Sciatic nerve (tissue), 2 donors: Measurements from ENCODE around the gene TERT. TPM values are rescaled to one million over a fixed set of nuclear protein-coding genes. Genes with fewer than 3 reads are reported as not detected.
"Not testable (repeated sequence)": the region's sequence is repeated elsewhere in the genome, so short reads cannot be mapped to it uniquely, and the experiment has no call there.

Experiments used
- ATAC-seq: fragments of 200-7000 bp; cut with Tn5 transposase; one replicate; pipeline ENCODE4 v1.9.1; 2020; ENCODE audit warnings: mild to moderate bottlenecking, moderate library complexity
- DNase-seq: peaks from one replicate; pipeline ENCODE4 v3.0.0-alpha.2; 2020; ENCODE audit warnings: low spot score
- intact Hi-C: fragments of 100-400 bp; cut with DNase I; formaldehyde crosslinking; loops from one replicate; pipeline ENCODE4 v1.14.2; 2022
- total RNA-seq: library from RNA; stranded (reverse); fragmentation: NEBNext Ultra II Directional; extraction: Animal tissue kit (Norgen Biotek cat#: 25700); gene quantifications from one replicate; pipeline ENCODE4 v1.2.1, GENCODE V29; 2021
- donor health status: DM: no; HTN: no; CAD: no.
- donor health status: DM: no; HTN: no; CAD: no.

The TERT gene
- total RNA-seq: 0.85 TPM

- DNase-seq: peak; percentile 49
- intact Hi-C loops: no loop called here
- ATAC-seq: no peak
These were observed at the start of gene TERT for GRCh38 chr5:1294835-1295649. Gene TERT, minus strand, starts transcription at chr5:1295068. Its CDS starts 79 bp downstream, at chr5:1294989.

DNA sequence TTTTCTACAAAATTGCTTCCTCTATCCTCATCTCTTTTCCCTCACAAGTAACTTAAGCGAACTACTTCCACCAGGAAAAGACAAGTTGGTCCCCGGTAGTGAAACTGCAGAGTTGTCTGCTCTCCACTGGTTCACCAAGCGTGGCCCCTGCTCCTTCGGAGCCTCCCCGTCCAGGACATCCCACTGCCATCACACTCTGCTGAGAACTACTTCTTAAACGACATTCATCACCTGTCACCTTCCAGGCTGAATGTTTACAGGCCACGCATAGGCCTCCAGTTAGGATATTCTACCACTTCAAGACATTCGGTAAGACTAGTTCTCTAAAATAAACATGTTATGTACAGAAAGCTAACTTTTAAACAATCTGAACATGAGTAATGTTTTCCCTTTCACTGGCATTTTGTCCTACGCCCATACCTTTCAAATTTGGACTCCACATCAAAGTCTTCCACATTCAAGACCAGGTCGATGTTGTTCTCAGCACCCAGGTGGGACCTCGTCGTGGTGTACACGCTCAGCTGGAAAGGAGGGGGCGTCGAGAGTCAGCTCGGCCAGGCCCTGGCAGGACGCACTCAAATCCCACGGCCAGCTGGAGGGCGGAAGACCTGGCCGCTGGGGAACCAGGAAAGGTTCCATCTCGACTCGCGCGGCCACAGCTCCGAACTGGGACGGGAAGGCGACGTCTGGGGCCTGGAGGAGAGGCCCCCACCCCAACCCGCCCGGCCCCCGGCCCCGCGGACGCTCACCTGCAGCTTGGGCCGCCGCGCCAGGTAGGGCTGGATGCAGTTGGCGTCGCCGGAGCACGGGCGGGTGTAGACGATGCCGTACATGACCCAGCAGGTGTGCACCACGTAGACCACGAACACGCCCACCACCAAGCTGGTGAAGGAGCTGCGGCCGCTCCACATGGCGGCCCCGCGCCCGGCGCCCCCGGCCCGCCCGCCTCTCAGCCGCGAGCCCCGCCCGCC is 49.3 kb upstream of the TERT start:
- DNase-seq: no peak
- intact Hi-C loops: no loop called here
- ATAC-seq: no peak

DNA sequence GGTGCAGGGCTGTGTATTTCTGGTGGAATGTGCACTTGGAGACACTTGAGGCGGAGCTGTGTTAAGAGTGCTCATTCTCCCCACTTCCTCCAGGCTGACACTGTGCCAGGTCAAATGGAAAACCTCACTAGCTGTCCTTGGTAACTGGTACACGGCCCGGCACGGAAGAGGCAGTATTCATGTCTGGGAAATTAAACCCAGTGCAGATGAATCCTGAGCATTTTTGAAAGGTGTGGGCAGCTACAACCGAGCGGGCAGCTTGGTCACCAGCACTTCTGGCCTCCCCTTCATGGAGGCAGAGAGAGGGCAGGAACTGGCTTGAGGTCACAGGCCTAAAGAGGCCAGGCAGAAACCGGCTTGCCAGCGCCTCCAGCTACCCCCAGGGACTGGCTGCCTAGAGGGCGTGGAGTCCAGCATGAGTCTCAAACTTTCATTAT is 48.5 kb upstream of the TERT start:
- intact Hi-C loops: no loop called here
- no peak for ATAC-seq

GRCh38 chr5:1342711-1343110 is 47.8 kb upstream of the TERT start:
- ATAC-seq, intact Hi-C loops, DNase-seq: not testable (repeated sequence)

More for the DNA sequence above, 48.5 kb upstream of the TERT start:
- DNase-seq: no peak

DNA sequence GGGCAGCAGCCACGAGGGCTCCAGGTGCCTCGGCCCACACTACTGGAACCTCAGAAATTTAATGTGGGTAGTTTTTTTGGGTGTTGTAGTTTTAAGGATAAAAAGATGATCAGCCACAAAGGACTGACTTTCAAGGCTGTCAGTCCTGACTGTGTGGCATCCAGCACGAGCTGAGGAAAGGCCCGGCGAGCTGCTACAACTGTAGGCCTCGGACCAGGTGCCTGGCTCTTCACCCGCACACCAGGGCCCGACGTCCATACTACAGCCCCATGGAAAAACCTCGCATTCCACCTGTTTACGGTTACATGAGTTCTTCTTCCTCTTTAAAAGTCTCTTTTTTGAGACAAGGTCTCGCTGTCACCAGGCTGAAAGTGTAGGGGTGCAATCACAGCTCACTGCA is 47.4 kb upstream of the TERT start:
- no peak for ATAC-seq
- intact Hi-C loops: no loop called here
- DNase-seq: no peak

GRCh38 chr5:1341863-1342262 is 47.0 kb upstream of the TERT start:
- intact Hi-C loops: no loop called here
- ATAC-seq: no peak
- DNase-seq: no peak

DNA sequence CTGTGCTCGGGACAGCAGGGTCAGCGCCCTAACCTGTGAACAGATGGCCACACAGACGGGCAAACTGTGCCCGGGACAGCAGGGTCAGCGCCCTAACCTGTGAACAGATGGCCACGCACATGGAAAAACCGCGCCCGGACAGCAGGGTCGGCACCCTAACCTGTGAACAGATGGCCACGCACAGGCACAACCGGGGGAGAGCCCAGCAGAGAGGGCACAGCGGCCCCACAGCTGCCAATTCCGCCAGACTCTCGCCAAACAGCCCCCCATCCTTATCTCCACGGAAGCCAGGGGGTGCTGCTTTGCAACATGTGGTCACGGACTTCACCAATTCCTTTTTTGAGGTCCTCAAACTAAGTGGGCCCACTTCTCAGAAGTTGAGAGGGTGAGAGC is 44.9 kb upstream of the TERT start:
- intact Hi-C loops, ATAC-seq, DNase-seq: not testable (repeated sequence)

- intact Hi-C loops, DNase-seq, ATAC-seq: not testable (repeated sequence)
These were observed 44.4 kb upstream of the TERT start for GRCh38 chr5:1339139-1339817.

DNA sequence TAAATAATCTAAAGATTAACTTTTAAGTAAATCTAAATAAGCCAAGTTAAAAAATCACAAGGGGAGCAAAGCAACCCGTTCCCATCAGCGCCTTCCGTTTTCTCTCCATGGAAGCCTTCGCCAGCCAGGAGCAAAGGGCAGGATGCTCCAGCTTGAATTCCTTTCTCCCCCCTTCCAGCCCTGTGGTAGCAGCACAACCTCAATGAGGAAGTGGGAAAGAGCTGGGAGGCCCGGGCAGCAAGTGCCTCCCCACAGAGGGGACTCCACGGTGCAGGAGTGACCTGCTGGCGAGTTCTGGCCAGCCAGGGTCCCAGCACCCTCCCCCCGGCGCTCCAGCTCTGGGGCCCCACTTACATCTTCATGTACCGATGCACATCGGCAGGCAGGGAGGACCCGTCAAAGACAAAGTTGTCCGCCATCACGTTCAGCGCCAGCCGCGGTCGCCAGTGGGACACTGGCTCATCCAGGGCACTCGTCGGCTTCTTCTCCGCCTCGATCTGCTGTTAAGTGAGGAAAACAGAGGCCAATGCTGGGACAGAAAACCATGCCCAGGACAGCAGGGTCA is 43.7 kb upstream of the TERT start:
- ATAC-seq (no peak), DNase-seq (no peak)
- intact Hi-C loops: no loop called here

GRCh38 chr5:1338196-1338490 is 43.3 kb upstream of the TERT start:
- intact Hi-C loops: no loop called here
- DNase-seq (no peak), ATAC-seq (no peak)

DNA sequence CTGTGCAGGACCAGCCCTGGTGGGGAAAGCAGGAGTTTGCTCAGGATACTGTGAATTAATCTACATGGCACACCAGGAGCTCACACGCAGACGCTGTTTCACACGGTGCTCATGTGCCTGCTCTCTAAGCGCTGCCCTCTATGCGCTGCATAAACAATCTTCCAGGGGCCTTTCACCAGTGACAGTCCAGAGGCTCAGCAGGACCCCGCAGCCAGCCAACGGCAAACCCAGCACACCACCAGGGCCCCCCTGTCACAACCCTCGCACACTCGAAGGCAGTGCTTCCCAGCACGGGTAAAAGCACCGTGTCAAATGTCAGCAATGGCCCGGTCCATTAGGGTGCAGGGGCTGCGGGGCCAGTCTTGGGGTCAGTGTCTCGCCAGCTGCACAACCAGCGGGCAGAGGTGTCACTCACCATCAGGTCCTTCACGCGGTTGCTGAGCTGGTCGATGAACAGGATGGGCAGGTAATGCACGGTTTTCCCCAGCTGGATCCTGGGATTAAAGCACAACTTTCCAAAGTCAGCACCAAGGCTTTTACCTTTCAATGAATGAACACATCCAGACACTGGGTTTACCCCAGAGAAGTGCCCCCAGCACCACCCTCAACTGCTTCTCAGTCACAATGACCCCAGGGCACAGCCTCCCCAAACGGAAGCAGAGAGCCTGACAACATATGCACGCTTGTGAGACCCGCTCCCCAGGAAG is 42.8 kb upstream of the TERT start:
- ATAC-seq: no peak
- no peak for DNase-seq
- intact Hi-C loops: no loop called here

DNA sequence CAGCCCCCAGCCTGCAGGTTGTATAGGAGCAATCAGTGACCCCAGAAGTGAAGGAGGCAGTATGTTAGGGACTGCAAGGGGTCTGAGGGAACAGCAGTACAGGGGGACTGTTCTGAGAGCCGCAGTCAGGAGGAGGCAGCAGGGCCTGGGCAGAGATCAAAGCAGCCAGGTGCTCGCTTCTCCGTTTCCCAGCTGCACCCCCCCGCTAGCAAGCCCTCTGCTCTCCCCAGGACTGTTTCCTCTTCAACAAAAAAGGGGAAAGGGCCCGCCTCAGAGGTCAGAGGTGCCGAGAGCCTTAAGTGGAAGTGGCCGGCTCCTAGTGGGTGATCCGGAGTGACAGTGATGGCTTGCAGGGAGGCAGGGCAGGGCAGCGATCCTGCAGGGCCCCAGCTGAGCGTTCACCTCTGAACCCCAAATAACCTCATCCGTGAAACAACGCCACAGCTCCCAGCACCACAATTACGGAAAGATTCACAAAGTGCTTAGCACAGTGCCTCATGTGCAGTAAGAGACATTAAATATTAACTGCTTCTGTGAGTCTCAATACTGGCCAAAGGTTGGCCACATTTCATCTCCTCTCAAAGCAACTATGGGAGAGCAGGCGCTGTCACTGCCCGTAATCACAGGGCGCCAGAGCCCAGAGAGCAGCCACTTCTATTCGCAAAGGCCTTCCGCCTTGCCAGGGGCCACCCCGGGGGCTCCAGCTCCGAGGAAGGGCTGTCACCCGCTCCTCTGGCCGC is 42.1 kb upstream of the TERT start:
- no peak for ATAC-seq
- no peak for DNase-seq
- intact Hi-C loops: no loop called here

GRCh38 chr5:1336106-1336561 is 41.3 kb upstream of the TERT start:
- DNase-seq (no peak), ATAC-seq (no peak)
- intact Hi-C loops: no loop called here

DNA sequence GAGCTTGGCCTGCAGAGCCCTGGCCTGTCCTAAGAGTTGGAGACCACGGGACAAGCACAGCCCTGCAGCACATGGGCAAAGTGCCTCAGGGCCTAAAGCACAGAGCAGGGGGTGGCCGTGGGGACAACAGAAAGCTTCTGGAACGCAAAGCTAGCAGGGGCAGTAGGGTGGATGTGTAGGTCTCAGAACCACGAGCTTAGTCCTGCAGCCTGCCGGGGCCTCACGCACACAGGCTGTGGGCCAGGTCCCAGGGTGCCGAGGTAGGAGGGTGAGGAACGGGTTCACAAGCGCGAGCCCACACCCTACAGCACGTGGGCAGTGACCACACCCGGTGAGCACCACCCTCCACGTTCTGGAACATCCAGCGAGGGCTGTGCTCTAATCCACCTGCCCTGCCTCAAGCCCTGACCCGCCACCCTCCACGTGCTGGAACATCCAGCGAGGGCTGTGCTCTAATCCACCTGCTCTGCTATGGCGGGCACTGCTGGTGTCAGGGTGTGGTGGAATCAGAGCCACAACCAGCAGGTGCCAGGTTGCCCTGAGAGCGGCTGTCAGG is 40.8 kb upstream of the TERT start:
- DNase-seq (no peak), ATAC-seq (no peak)
- intact Hi-C loops: no loop called here

DNA sequence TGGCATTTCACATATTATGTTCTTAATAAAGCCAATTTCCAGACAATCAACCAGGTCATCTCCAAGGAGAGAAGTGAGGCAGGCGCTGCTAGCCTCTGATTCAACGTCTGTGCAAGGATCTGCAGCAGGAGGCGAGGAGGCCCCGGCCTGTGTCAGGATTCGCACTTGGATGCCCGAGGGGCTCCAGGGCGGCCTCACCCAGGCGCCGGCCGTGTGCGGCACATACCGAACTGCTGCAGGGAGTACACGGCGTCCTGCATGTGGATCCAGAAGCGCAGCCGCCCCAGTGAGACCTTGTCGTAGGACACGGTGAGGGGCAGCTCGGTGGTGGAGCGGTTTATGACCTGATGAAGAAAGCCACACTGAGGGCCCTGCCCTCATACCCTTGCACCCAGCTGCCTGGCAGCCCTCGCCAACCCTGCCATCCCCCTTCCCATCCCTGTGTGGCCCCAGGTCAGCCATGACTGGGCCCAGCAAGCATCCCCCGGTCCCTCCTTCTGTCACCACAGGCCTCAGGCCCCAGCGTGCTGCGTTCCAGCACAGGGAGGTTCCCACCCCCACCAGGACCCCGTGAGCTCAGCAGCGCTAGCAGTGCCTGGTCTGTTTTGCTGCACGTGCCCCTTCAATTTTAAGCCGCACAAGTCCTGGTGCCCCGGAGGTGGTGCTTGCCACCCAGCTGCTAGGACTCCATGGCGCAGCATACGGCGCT is 40.1 kb upstream of the TERT start:
- ATAC-seq: no peak
- intact Hi-C loops: no loop called here
- DNase-seq: no peak

- no peak for DNase-seq
- intact Hi-C loops: no loop called here
- ATAC-seq: no peak
These were observed 39.1 kb upstream of the TERT start for GRCh38 chr5:1333986-1334385.

GRCh38 chr5:1333286-1333685 is 38.4 kb upstream of the TERT start:
- ATAC-seq, DNase-seq, intact Hi-C loops: not testable (repeated sequence)
